GM12872 (cell line): ENCODE data around the gene MAP3K1.

Experiments used
- TF ChIP-seq, protein P1 (sequence below): IDR thresholded peaks from 3 replicates; pipeline ENCODE4 v1.5.1; 2011; ENCODE audit warnings: low read depth, mild to moderate bottlenecking, low read length, moderate library complexity; ENCODE audit not compliant: insufficient read depth

The MAP3K1 gene

DNA sequence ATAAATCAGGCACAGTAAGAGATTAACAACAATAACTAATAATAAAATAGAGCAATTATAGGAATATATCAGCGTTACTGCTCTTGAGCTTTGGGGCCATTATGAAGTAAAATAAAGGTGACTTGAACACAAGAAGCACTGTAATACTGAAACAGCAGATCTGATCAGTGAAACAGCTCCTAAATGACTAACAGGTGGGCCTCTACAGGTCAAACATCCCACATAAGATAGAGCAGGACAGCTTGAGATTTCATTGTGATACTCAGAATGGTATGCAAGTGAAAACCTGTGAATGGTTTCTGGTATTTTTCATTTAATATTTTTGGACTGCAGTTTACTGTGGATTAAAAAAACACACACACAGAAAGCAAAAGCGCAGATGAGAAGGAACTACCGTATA, 24.0 kb upstream of the MAP3K1 start:
- TF ChIP-seq, protein P1, sequence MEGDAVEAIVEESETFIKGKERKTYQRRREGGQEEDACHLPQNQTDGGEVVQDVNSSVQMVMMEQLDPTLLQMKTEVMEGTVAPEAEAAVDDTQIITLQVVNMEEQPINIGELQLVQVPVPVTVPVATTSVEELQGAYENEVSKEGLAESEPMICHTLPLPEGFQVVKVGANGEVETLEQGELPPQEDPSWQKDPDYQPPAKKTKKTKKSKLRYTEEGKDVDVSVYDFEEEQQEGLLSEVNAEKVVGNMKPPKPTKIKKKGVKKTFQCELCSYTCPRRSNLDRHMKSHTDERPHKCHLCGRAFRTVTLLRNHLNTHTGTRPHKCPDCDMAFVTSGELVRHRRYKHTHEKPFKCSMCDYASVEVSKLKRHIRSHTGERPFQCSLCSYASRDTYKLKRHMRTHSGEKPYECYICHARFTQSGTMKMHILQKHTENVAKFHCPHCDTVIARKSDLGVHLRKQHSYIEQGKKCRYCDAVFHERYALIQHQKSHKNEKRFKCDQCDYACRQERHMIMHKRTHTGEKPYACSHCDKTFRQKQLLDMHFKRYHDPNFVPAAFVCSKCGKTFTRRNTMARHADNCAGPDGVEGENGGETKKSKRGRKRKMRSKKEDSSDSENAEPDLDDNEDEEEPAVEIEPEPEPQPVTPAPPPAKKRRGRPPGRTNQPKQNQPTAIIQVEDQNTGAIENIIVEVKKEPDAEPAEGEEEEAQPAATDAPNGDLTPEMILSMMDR: no peak

DNA sequence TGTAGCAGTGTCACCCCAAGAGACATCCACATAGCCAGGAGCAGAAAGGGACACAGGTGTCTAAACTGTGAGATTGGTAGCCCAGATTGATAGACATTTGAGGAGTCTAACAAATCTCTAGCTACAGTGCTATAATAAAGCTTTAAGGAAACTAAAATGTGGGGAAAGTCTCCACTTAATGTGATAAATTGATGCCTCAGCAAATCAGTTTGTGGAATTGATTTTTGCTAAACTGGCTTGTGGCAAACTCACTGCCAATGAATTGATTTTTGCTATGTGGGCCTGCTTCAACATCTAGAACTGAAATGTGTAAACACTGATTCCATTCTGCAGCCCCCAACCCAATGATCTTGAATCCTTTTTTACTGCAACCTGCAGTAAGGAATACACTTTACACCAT, 16.8 kb upstream of the MAP3K1 start:
- TF ChIP-seq, protein P1: no peak

DNA sequence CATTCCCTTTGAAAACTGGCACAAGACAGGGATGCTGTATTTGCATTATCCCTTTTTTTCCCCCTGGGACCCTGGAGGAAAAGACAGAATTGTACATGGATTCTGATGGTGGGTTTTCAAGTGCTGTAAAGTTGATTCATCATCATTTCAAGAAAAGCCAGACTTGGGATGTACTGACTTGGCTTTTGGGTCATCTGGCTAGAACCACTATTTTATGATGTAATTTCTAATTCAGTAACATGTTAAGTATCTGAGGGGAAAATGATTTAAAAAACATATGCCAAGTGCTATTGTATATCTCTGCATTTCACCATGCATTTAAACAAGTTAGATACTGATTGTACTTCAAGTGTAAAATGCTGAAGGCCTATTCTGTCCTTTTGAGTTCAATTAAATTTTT, 15.2 kb upstream of the MAP3K1 start:
- TF ChIP-seq, protein P1: no peak

DNA sequence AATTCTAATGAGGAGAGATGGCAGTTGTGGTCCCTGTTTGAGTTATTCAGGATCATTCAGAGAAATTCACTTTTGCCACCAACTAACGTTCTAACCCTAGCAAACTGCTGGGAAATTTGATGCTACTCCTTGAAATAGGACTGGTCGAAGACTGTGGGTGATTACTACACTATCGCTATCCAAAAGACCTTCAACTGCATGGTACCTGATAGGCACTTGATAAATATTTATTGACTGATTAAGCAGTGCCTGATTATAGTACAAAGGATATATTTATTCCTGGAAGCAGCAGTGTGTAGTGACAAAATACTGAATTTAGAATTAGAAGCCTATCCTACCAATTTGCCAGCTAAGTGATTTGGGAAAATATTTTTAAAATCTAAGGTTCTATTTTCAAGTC, 14.1 kb upstream of the MAP3K1 start:
- TF ChIP-seq, protein P1: no peak

DNA sequence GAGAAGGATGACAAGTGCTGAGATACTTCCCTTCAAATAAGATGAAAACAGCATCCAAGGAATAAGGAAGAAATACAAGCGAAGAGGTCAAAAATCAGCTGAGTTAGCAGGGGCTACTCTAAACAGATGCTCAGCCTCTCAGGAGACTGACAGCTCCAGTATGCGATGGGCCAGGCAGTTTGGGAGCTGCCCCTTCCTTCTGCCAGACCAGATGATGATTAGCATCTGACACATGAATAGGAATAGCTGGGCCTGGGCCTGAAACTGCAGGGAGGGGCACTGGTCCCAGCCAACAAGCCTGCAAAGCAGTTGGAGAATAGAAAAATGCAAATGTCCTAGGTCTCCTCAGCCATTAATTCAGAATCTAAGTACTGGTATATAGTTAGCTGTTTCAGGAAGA, 13.1 kb upstream of the MAP3K1 start:
- TF ChIP-seq, protein P1: no peak

DNA sequence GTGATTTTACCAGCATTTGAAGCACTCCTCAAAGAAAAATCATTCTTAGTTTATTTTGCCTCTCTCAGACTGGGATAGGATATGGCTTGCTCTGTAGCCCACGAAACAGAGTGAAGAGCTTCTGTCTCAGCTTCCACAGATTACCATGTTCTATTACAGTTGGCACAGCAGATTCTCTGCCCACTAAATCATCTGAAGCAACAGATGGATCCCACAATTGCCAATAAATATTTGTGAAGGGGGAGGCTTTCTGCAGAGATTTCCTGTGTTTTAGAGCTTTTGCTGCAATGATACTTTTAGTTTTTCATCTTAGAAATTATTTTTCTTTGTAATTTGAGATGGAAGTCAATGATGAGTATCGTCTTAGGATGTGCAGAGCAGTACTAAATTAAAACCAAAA, 12.3 kb upstream of the MAP3K1 start:
- TF ChIP-seq, protein P1: no peak

DNA sequence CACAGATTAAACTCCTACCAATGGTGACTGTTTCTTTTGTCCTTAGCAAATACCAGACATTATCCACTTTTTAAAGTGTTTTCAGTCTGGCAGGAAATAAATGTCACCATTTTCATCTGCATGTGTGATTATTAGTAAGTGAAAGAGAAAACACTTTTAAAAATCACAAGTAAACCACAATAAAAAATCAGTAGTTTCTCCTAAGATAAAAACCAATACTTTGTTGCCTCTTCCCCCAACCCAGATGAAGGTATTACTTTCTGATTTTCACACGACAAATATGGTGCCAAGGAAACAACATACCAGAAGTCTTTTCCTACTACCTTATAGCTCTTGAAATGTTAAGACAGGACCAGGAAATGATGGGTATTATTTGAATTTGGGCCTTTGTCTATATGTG, 11.5 kb upstream of the MAP3K1 start:
- TF ChIP-seq, protein P1: no peak

DNA sequence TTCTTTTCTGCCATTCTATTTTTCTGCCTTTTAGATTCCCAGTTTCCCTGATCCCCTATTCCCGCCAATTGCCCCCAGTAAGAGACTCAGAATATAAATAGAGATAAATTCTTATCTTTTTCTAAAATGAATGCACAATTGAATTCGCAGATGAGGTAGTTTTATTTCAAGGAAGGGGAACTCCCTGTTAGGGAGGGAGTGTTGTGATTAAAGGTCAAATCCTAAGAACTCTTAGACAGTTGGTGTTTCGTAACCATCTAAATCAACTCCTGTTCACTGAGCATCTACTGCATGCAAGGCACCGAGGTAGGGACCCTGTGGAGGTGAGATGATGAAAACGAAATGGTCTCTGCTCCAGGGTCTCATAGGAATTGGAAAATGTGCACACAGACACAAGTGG, 7.7 kb upstream of the MAP3K1 start:
- TF ChIP-seq, protein P1: no peak
